Chondrocyte (in vitro differentiated cells): ENCODE results near the gene KLHDC1. TPM values are rescaled to one million over a fixed set of nuclear protein-coding genes. Genes with fewer than 3 reads are reported as not detected.
"Not testable (repeated sequence)": the region's sequence is repeated elsewhere in the genome, so short reads cannot be mapped to it uniquely, and the experiment has no call there.

ENCODE experiments used
- DNase-seq: peaks from one replicate; pipeline ENCODE4 v3.0.0; 2021; ENCODE audit warnings: mixed read lengths, low spot score
- H3K27ac Mint-ChIP-seq: one replicate; pipeline ENCODE4 v1.8.0; 2021; ENCODE audit warnings: mild to moderate bottlenecking, moderate library complexity, mixed read lengths; ENCODE audit not compliant: unreplicated experiment
- H3K27me3 Mint-ChIP-seq: 2 replicates; pipeline ENCODE4 v1.8.0; 2021; ENCODE audit warnings: low read depth, mixed read lengths
- H3K36me3 Mint-ChIP-seq: 2 replicates; pipeline ENCODE4 v1.8.0; 2021; ENCODE audit warnings: low read depth, mixed read lengths
- H3K4me1 Mint-ChIP-seq: 2 replicates; pipeline ENCODE4 v1.8.0; 2021; ENCODE audit warnings: low read depth, mild to moderate bottlenecking, mixed read lengths
- H3K4me3 Mint-ChIP-seq: one replicate; pipeline ENCODE4 v1.8.0; 2021; ENCODE audit warnings: mild to moderate bottlenecking, moderate library complexity, mixed read lengths; ENCODE audit not compliant: unreplicated experiment
- H3K9me3 Mint-ChIP-seq: 2 replicates; pipeline ENCODE4 v1.8.0; 2021; ENCODE audit warnings: low read depth, mixed read lengths
- CTCF ChIP-seq: fragments of 200-600 bp; sonication (generic); IDR thresholded peaks from 2 replicates; pipeline ENCODE4 v1.5.0; 2021; ENCODE audit warnings: antibody characterized with exemption, mild to moderate bottlenecking, moderate library complexity
- total RNA-seq: library from RNA; stranded (reverse); gene quantifications from 3 replicates; pipeline ENCODE4 v1.2.1, GENCODE V29; 2021

KLHDC1 gene
- total RNA-seq, 1 donor from 2014 or later, result 4.5 TPM

GRCh38 chr14:49687942-49688700 is 4.8 kb upstream of the KLHDC1 start, which contains the start of gene POLE2:
Gene POLE2, minus strand, starts transcription at chr14:49688214. Its CDS starts 11 bp downstream, at chr14:49688203.
- H3K36me3 Mint-ChIP-seq, result no peaks in the 10 kb centered on the region
- peak; percentile 44 for TF ChIP-seq CTCF
- no peak for DNase-seq
- H3K27ac Mint-ChIP-seq, result peak within 1 kb of the TSS; percentile 88
- H3K4me1 Mint-ChIP-seq, result peaks cover 32% of the 10 kb centered on the region
- peak within 1 kb of the TSS; percentile 83 for H3K4me3 Mint-ChIP-seq
- H3K27me3 Mint-ChIP-seq, result no peaks in the 10 kb centered on the region
- H3K9me3 Mint-ChIP-seq, result no peaks in the 10 kb centered on the region

GRCh38 chr14:49688701-49689030 is 4.3 kb upstream of the KLHDC1 start:
- DNase-seq, result no peak
- TF ChIP-seq CTCF, result no peak
- Mint-ChIP-seq H3K36me3 (no peaks in the 10 kb centered on the region), H3K27ac (no peak overlapping the region), H3K4me1 (peaks cover 32% of the 10 kb centered on the region), H3K9me3 (no peaks in the 10 kb centered on the region), H3K4me3 (peak overlapping the region; percentile 83), H3K27me3 (no peaks in the 10 kb centered on the region)

GRCh38 chr14:49691031-49691430 is 1.9 kb upstream of the KLHDC1 start:
- Mint-ChIP-seq H3K27ac (peak overlapping the region; percentile 25), H3K4me1 (peaks cover 43% of the 10 kb centered on the region), H3K4me3 (no peak overlapping the region), H3K36me3 (no peaks in the 10 kb centered on the region), H3K27me3 (no peaks in the 10 kb centered on the region), H3K9me3 (no peaks in the 10 kb centered on the region)
- DNase-seq, result no peak
- no peak for TF ChIP-seq CTCF

- Mint-ChIP-seq H3K27me3 (no peaks in the 10 kb centered on the region), H3K36me3 (no peaks in the 10 kb centered on the region)
- no peak for DNase-seq
These were observed 645 bp upstream of the KLHDC1 start for GRCh38 chr14:49692193-49692757.

GRCh38 chr14:49693735-49694124 is 810 bp downstream of the KLHDC1 start:
- DNase-seq, H3K36me3 Mint-ChIP-seq, H3K27me3 Mint-ChIP-seq, H3K9me3 Mint-ChIP-seq: not testable (repeated sequence)
- peak overlapping the region; percentile 63 for H3K4me3 Mint-ChIP-seq
- peaks cover 31% of the 10 kb centered on the region for H3K4me1 Mint-ChIP-seq
- peak overlapping the region; percentile 93 for H3K27ac Mint-ChIP-seq

More at GRCh38 chr14:49692193-49692757, 645 bp upstream of the KLHDC1 start:
- H3K4me3 Mint-ChIP-seq, result peak overlapping the region; percentile 63
- peaks cover 41% of the 10 kb centered on the region for H3K4me1 Mint-ChIP-seq
- TF ChIP-seq CTCF, result no peak
- H3K27ac Mint-ChIP-seq, result peak overlapping the region; percentile 87
- H3K9me3 Mint-ChIP-seq, result no peaks in the 10 kb centered on the region

- no peaks in the 10 kb centered on the region for H3K4me1 Mint-ChIP-seq
- H3K9me3 Mint-ChIP-seq, result no peaks in the 10 kb centered on the region
- peaks cover 3% of the 10 kb centered on the region for H3K36me3 Mint-ChIP-seq
- H3K27ac Mint-ChIP-seq, result no peak overlapping the region
- no peaks in the 10 kb centered on the region for H3K27me3 Mint-ChIP-seq
- DNase-seq, result no peak
- no peak overlapping the region for H3K4me3 Mint-ChIP-seq
- no peak for TF ChIP-seq CTCF
These were observed 9.8 kb downstream of the KLHDC1 start for GRCh38 chr14:49702725-49703124.
